ENCODE data around the gene RGS12.

GRCh38 chr4:3338321-3338838 is 45.6 kb downstream of the RGS12 start:
- TF ChIP-seq CTCF (conservative IDR thresholded peaks at IDR 0.05; ENCODE audit: low read depth in 2 of 2), result no peak
- no peak for TF ChIP-seq POLR2AphosphoS5 (IDR thresholded peaks at IDR 0.05; ENCODE audit: low read depth)

Data from GM23338 (cell line).